C4-2B (cell line): ENCODE measurements around the gene PGRMC2.

Source experiments
- CTCF ChIP-seq: fragments of 450-650 bp; conservative IDR thresholded peaks from 2 replicates; pipeline ENCODE4 v1.5.1; 2017; ENCODE audit warnings: mild to moderate bottlenecking
- ZFX ChIP-seq: fragments of 450-650 bp; IDR thresholded peaks from 2 replicates; pipeline ENCODE4 v1.6.1; 2017

GRCh38 chr4:128284317-128284716 is 3.3 kb downstream of the PGRMC2 start:
- TF ChIP-seq CTCF (no peak), ZFX (no peak)
